ENCODE data around the gene NRK.
"Not testable (repeated sequence)": the region's sequence is repeated elsewhere in the genome, so short reads cannot be mapped to it uniquely, and the experiment has no call there.

DNA sequence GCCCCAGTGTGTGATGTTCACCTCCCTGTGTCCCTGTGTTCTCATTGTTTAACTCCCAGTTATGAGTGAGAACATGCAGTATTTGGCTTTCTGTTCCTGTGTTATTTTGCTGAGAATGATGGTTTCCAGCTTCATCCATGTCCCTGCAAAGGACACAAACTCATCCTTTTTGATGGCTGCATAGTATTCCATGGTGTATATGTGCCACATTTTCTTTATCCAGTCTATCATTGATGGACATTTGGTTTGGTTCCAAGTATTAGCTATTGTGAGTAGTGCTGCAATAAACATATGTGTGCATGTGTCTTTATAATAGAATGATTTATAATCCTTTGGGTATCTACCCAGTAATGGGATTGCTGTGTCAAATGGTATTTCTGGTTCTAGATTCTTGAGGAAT lies 16.7 kb upstream of the NRK start:
- TF ChIP-seq, protein P1, sequence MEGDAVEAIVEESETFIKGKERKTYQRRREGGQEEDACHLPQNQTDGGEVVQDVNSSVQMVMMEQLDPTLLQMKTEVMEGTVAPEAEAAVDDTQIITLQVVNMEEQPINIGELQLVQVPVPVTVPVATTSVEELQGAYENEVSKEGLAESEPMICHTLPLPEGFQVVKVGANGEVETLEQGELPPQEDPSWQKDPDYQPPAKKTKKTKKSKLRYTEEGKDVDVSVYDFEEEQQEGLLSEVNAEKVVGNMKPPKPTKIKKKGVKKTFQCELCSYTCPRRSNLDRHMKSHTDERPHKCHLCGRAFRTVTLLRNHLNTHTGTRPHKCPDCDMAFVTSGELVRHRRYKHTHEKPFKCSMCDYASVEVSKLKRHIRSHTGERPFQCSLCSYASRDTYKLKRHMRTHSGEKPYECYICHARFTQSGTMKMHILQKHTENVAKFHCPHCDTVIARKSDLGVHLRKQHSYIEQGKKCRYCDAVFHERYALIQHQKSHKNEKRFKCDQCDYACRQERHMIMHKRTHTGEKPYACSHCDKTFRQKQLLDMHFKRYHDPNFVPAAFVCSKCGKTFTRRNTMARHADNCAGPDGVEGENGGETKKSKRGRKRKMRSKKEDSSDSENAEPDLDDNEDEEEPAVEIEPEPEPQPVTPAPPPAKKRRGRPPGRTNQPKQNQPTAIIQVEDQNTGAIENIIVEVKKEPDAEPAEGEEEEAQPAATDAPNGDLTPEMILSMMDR (IDR thresholded peaks at IDR 0.05): not testable (repeated sequence)
- not testable (repeated sequence) for TF ChIP-seq POLR2A (IDR thresholded peaks at IDR 0.05)

Data from testis (tissue), 2 donors.